Ovary (tissue), 3 donors: ENCODE measurements around the gene MAU2.

Experiments used
- EP300 ChIP-seq: sonication (generic); formaldehyde crosslinking; IDR thresholded peaks from one replicate; pipeline ENCODE4 v1.6.1; 2017; ENCODE audit warnings: antibody characterized with exemption
- POLR2A ChIP-seq: fragments of 450-650 bp; IDR thresholded peaks from one replicate; pipeline ENCODE4 v1.6.1; 2017; ENCODE audit warnings: antibody characterized with exemption, mild to moderate bottlenecking, moderate library complexity
- TF ChIP-seq, protein P1 (sequence below), 3 donors: fragments of 450-650 bp in 2 of 3; fragments of 200-600 bp in 1 of 3; IDR thresholded peaks; one replicate each; pipeline versions ENCODE4 v1.5.1 to v1.8.0; 2016 to 2022; ENCODE audit warnings: antibody characterized with exemption in 3 of 3, mild to moderate bottlenecking in 1 of 3
- donor health status: DM: no; HTN: no; CAD: no.

DNA sequence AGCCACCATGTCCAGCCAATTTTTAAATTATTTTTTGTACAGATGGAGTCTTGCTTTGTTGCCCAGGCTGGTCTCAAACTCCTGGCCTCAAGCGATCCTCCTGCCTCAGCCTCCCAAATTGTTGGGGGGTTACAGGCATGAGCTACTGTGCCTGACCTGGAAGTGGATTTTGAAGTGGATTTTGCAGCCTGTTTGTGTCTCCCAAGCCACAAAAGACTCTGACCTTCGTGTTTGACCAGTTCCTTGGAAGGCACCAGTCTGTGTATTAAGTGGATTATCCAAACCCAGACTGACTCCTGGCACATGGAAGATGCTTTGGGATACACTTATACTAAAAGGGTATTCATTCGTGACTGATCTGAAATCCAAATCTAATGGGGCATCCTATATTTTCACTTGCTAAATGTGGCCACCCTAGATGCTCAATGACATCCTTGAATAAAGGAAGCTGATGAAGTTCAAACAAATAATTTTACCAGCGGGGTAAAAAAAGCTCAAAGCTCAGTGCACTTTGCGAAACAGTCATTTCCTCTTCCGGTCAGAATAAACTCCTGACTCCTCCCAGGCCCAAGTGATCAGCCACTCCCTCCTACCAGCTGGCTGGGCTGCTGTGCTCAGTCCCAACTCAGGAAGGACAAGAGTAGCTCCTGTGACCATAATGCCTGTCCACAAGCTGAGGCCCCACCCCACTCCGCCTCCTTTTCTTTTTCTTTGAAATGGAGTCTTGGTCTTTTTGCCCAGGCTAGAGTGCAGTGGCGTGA lies 52.2 kb downstream of the MAU2 start:
- TF ChIP-seq, protein P1, sequence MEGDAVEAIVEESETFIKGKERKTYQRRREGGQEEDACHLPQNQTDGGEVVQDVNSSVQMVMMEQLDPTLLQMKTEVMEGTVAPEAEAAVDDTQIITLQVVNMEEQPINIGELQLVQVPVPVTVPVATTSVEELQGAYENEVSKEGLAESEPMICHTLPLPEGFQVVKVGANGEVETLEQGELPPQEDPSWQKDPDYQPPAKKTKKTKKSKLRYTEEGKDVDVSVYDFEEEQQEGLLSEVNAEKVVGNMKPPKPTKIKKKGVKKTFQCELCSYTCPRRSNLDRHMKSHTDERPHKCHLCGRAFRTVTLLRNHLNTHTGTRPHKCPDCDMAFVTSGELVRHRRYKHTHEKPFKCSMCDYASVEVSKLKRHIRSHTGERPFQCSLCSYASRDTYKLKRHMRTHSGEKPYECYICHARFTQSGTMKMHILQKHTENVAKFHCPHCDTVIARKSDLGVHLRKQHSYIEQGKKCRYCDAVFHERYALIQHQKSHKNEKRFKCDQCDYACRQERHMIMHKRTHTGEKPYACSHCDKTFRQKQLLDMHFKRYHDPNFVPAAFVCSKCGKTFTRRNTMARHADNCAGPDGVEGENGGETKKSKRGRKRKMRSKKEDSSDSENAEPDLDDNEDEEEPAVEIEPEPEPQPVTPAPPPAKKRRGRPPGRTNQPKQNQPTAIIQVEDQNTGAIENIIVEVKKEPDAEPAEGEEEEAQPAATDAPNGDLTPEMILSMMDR (IDR thresholded peaks at IDR 0.05), result no peak
- TF ChIP-seq EP300 (no peak), POLR2A (no peak)
